Testis (tissue), 2 donors: Measurements from ENCODE around the gene MYCBP.

Source experiments
- CTCF ChIP-seq, 3 experiments: fragments of 450-650 bp in 2 of 3; fragments of 200-600 bp in 1 of 3; sonication (generic) in 1 of 3; IDR thresholded peaks; one replicate each; pipeline ENCODE4 v1.5.1; 2016 to 2019; ENCODE audit warnings: antibody characterized with exemption in 3 of 3, mild to moderate bottlenecking in 2 of 3, moderate library complexity in 1 of 3
- POLR2A ChIP-seq: fragments of 450-650 bp; IDR thresholded peaks from one replicate; pipeline ENCODE4 v1.6.1; 2017; ENCODE audit warnings: antibody characterized with exemption, mild to moderate bottlenecking, moderate library complexity

- TF ChIP-seq POLR2A, result no peak
- peak; percentile 51 to 87 (median 86) for TF ChIP-seq CTCF (IDR thresholded peaks at IDR 0.05)
Observed at GRCh38 chr1:38834937-38835827, 38.0 kb downstream of the MYCBP start.
